ACHN (cell line): ENCODE data around the gene THAP6.
A peak's percentile ranks its signal among the peaks of the same experiment; 100 is the strongest.

Experiments used
- DNase-seq: peaks from one replicate; pipeline ENCODE4 v3.0.0-alpha.2; 2015
- in situ Hi-C: cut with HindIII; loops from 2 replicates; pipeline ENCODE4 v1.10.0; 2017; ENCODE audit warnings: low sequenced_read_pairs, low pct_ligation_motif_present, low pct_unique_long_range_greater_than_20kb

THAP6 gene

DNA sequence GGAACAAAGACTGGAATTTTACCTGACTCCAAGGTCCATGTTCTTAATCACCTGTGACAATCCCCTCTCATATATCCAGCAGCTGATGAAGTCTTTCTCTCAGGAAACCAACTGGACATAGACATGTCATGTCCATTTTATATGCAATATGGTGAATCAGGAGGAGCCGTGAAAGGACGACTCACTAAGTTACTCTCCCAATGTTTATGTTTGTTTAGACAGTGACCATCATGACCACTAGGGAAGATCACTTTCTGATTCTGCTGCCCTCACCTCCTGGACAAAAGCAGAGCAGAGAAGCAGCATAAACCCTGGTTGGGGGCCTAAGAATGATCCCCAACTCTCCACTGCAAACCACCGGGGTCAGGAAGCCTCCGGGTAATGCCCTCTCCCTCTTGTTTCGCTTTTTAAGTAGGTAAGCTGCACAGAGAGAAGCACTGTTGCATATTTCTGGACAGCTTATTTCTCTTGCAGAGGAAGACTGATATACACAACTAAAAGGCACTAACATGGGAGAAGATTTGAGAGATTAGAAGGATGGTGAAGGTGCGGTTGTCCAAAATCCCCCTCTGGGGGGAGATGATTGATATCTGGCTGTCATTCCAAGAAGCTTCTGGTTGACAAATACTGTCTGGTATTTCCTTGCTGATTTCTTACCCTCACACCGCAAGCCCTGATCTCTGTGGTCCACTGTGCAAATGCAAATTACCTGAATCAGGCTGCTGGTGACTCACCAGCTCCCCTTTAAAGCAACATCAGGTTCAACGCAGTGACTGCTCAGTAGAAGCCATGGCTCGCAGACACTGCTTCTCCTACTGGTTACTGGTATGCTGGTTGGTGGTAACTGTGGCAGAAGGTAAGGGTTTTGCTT, 41.3 kb downstream of the THAP6 start, which contains the start of gene ODAPH:
TSS of gene ODAPH (plus strand) at position 773 of the 871 bp plus-strand sequence. CDS start at position 790, 17 bp downstream.
- peak; percentile 80 for DNase-seq
- in situ Hi-C loops, result no loop called here

DNA sequence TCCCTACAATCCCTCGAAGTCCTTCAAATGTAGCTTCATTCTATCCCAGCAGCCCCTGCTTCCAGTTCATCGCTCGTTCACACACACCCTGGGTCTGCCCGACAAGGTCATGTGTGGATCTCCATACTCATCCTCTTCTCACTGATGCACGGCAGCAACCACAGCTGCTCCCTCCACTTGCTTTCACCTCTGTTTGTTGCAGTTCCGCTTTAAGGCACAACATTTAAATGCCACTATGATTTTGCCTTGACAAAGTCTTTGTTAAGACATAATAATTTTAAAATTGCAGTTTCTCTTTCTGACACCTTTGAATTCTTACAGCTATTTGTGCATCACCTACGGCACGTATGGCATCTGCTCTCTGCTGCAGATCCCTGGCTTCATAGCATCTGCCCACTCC, 43.4 kb downstream of the THAP6 start:
- no peak for DNase-seq
- in situ Hi-C loops, result no loop called here

DNA sequence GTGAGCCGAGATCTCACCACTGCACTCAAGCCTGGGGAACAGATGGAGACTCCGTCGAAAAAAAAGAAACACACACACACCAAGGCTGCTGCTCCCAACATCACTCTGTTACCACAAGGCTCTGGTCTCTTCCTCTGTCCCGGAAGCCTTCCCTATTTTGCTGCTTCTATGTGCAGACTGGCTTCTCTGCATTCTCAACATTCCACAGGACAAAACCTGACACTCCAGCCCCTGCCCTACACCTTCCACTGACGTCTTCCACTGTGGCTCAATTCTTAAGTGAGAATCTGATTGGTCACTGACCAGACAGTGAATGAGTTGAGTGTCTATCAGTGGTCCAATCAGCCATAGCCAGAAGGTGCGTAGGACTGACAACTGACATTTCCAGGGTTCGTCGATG, 47.5 kb downstream of the THAP6 start:
- no peak for DNase-seq
- in situ Hi-C loops, result no loop called here

DNA sequence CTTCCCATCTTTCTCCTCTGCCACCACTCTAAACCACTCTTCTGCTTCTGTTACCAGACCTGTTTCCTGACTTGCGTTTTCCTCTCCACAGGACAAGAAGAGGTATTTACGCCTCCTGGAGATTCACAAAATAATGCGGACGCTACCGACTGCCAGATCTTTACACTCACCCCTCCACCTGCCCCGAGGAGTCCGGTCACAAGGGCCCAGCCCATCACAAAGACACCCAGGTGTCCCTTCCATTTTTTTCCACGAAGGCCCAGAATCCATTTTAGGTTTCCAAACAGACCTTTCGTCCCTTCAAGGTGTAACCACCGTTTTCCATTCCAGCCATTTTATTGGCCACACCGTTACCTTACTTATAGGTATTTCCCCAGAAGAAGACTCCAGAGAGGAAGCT, 49.8 kb downstream of the THAP6 start:
- DNase-seq, result no peak
- in situ Hi-C loops, result no loop called here

DNA sequence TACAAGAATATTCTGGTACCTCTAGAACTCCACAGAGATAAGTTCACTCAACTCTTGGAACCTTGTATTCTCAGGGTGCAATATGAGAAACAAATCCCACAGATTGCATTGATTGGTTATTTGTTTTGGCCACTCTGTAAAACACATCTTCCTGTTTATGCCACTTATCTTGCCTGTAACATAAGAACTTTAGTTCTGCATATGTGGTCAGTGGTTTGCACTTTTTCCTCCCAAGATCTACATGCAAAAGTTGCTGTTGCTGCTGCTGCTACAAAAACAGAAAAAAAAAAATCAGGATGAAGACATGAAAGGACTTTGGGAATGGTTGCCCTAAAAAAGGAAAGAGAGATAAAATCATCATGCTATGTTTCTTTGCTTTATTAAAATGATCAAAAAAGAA, 51.2 kb downstream of the THAP6 start:
- DNase-seq, result no peak
- in situ Hi-C loops, result no loop called here

DNA sequence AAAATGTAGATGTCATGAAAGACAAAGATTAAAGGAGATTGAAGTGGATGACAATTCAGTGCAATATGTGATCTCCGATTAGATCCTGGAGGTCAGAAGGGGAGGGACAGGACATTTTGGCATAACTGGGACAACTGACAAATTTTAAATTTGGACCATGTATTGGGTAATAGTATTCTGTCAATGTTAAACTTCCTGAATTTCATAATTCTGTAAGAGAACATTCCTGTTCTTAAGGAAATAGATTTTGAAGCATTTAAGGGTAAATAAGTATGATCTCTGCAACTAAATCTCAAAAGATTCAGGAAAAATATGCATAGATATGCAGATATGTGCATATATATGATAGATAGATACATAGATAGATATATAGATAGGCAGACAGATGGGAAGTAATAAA, 52.6 kb downstream of the THAP6 start:
- in situ Hi-C loops, result no loop called here

DNA sequence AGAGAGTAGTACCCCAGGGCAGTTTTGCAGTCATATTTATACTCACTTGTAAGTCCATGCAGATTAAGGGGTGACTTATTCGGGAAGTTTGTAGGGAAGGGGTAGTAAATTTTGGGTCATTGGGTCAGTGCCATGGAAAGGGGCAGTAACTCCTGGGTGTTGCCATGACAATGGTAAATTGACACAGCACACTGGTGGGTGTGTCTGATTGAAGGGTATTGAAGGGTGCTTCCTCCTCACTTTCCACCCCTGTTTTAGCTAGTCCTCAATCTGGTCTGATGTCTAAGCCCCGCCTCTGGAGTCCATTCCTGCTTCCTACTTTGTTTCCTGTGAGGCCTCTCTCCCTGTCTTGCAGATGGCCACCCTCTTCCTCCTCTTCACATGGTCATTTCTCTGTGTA, 53.5 kb downstream of the THAP6 start:
- in situ Hi-C loops, result no loop called here
- no peak for DNase-seq

More for the DNA sequence above, 52.6 kb downstream of the THAP6 start:
- DNase-seq, result no peak
